Measurements from ENCODE around the gene ZNF236. TPM values are rescaled to one million over a fixed set of nuclear protein-coding genes. Genes with fewer than 3 reads are reported as not detected.
"Not testable (repeated sequence)": the region's sequence is repeated elsewhere in the genome, so short reads cannot be mapped to it uniquely, and the experiment has no call there.

The ZNF236 gene
- total and polyA plus RNA-seq, 5 experiments from 2014 or later, result 4.6 to 25.6 (median 8.4) TPM

DNA sequence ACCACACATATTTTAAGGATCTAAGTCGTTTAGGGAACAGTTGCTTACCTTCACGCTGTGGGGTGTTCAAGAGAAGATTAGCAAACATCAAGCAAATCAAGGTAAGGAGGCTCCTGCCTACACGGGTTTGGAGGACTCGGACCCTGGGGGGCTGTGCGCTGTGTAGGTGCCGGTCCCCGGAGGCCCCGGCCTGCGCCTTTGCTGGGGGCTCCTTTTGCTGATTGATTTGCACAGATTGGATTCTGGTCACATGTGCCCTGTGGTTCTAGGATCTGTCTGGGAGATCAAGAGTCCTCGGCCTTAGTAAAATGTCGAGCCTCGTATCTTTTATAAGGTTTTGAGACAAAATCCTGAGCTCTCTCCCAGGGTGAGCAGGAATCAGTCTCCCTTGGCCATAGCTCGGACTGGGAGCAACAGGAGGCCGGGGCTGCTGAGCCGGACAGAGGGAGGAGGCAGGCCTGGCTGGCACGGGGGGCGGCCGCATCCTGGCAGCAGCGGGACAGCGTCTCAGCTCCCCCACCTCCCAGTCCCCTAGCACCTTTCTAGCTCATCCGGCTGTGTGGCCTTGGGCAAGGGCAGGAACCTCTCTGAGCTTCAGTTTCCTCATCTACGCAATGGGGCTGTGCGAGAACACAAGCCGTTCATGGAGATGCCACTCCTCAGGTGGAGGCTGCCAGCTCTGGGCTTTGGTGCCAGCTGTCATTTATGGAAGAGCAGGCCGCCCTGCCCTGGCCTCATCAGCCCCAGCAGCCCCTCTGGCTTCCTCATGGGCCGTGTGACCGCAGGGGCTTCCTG, 163.0 kb downstream of the ZNF236 start:
- H3K4me3 Mint-ChIP-seq, result no peak overlapping the region
- POLR2A ChIA-PET, result no interaction called here
- ATAC-seq (no peak), DNase-seq (no peak)
- H3K36me3 Mint-ChIP-seq, result no peaks in the 10 kb centered on the region
- H3K27ac Mint-ChIP-seq, result no peak overlapping the region
- no peaks in the 10 kb centered on the region for H3K9me3 Mint-ChIP-seq
- H3K27me3 Mint-ChIP-seq, result no peaks in the 10 kb centered on the region
- H3K4me1 Mint-ChIP-seq, result peaks cover 6 to 15% (median 9%) of the 10 kb centered on the region in 4 donors

DNA sequence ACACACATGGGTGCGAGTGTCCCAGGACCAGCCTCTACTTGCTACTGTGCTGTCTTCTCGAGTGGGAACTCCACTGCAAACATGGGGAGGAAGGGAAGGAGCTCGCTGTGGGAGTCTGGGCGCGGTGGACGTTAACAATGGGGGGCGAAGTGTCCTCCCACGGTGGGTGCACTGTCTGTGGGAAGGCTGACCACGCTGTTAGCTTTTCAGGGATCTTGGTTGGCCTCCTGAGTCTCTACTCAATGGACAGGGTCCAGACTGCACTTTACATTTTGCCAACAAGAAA, 163.5 kb downstream of the ZNF236 start:
- DNase-seq (no peak), ATAC-seq (no peak)
- Mint-ChIP-seq H3K27me3 (no peaks in the 10 kb centered on the region), H3K27ac (no peak overlapping the region), H3K36me3 (no peaks in the 10 kb centered on the region), H3K9me3 (no peaks in the 10 kb centered on the region), H3K4me3 (no peak overlapping the region), H3K4me1 (peaks cover 6 to 14% (median 9%) of the 10 kb centered on the region in 4 donors)
- POLR2A ChIA-PET, result no interaction called here

DNA sequence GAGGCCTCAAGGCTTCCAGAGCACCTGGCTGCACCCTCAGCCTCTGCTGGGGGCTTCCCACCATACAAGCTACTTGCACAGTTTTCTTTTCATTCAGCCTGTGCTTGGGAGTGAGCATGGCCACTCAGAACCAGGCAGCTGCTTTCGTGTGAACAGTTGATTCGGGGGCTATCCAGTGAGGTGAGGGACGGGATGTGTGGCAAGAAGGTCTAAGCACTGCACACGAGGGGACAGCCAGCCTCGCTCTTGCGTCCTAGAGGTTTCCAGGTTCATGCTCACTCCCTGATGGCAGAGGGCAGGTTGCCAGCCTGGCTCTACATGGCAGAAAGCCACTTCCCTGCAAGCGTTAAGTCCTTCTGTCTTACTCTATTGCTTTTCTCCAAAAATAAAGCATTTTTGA, 164.0 kb downstream of the ZNF236 start:
- no peak for ATAC-seq
- peaks cover 8 to 10% (median 9%) of the 10 kb centered on the region in 4 donors for H3K4me1 Mint-ChIP-seq
- H3K9me3 Mint-ChIP-seq, result no peaks in the 10 kb centered on the region
- no peaks in the 10 kb centered on the region for H3K36me3 Mint-ChIP-seq
- POLR2A ChIA-PET, result no interaction called here
- no peak overlapping the region for H3K4me3 Mint-ChIP-seq
- no peak for DNase-seq
- no peak overlapping the region for H3K27ac Mint-ChIP-seq
- H3K27me3 Mint-ChIP-seq, result no peaks in the 10 kb centered on the region

DNA sequence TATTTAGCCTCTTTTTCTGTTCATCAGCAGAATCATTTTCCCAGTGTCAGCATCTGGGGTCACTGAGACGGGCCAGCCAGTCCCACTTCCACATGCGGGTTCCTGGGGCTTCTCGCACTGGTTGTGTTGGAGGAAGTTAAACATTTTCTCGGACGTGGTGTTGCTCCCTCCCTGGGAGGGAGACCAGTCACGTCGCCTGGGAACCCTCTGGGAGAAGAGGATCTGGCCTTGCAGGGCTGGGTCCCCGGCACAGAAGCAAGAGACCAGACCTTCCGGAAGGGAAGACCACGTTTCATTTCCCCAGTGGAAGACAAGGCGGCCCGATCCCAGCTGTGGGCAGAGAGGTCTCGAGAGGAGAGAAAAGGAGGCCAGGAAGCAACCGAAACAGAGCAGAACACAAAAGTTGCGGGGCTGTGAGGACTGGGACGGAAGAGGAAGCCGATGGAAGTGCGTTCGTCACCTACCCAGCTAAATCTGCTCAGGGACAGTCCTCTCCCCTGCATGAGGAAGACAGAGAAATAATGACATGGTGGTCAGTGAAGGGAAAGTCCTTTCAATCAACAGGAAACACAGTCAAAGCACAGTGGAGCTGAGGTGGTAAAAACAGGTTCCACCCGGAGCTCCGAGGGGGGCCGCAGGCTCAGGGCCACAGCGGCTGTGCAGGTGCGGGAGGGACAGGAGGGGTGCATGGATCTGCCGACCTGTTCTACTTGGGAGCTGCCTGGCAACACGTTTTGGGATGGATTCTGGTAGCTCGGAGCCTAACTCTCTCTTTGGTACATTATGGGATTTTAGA, 165.9 kb downstream of the ZNF236 start:
- Mint-ChIP-seq H3K27me3 (no peaks in the 10 kb centered on the region), H3K4me3 (no peak overlapping the region), H3K27ac (peak overlapping the region in 1 of 10 donors; percentile 21), H3K9me3 (no peaks in the 10 kb centered on the region), H3K36me3 (no peaks in the 10 kb centered on the region), H3K4me1 (peaks cover 3 to 6% (median 4%) of the 10 kb centered on the region in 4 donors)
- DNase-seq (no peak), ATAC-seq (no peak)
- POLR2A ChIA-PET, result no interaction called here

DNA sequence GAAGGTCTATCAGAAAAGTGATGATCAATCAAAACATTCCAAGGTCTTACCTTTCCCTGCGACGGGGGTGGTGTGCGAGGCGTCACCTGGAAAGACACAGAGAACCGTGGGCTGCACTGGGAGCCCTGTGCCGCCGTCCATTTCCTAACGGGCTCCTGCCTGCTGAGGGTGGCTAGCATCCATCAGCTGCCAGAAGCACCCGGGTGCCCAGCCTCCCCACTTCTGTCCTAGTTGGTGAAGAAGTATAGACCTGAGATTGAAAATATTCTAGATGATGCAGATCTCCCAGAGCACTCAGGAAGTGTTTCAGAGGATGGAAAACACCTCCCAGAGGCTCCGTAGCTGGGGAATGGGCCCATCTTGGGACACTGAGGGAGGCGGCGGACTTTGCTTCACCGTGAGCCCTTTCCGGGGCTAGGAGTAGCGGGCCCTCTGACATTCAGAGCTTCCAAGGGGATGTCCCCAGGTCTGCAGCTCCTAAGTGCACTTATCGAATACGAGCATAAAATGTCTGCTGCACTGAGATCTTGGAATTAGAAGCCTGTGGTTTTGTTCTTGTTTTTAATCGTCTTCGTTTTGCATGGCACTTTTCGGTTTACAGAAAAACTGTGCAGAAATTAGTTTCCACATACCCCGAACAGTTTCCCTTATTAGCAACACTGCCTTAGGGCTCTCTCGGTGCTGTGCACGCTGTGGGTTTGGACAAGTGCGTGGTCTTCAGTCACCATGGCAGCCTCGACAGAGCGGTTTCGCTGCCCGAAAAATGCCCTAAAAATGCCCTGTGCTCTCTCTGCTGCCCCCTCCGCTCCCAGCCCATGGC, 166.7 kb downstream of the ZNF236 start:
- POLR2A ChIA-PET, result no interaction called here
- no peak overlapping the region for H3K4me3 Mint-ChIP-seq
- H3K27ac Mint-ChIP-seq, result no peak overlapping the region
- no peaks in the 10 kb centered on the region for H3K9me3 Mint-ChIP-seq
- ATAC-seq, result no peak
- no peaks in the 10 kb centered on the region for H3K36me3 Mint-ChIP-seq
- H3K4me1 Mint-ChIP-seq, result peaks cover 0 to 3% (median 0%) of the 10 kb centered on the region in 4 donors
- H3K27me3 Mint-ChIP-seq, result peaks cover 0 to 1% (median 0%) of the 10 kb centered on the region in 5 donors
- no peak for DNase-seq

DNA sequence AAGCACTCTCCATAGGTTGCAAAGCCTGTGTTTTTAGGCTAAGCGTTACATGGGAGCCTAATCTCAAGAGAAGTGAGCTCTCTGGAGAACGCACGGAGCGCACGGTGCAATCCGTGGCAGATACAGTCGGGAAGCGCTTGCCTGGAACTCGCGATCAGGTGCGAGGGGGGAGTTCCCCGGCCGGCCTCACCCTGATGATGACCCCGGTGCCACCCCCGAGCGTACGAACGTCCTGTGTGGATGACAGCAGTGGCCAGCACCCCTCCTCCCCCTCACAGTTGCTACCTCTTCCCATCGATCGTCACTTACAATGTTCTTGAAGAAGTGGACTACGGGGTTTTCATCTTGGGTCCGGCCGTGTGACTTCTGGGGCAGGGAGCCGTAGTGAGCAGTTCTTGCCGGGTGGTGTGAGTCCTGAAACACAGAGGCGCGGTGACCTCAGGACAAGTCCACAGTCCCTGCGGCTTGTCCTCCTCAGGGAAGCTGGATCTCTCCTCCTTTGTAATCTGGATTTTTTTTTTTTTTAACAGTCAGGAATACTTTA, 167.4 kb downstream of the ZNF236 start:
- Mint-ChIP-seq H3K4me1 (peaks cover 0 to 3% (median 0%) of the 10 kb centered on the region in 4 donors), H3K27ac (peak overlapping the region in 1 of 10 donors; percentile 23), H3K27me3 (peaks cover 0 to 1% (median 0%) of the 10 kb centered on the region in 5 donors), H3K36me3 (no peaks in the 10 kb centered on the region), H3K4me3 (no peak overlapping the region), H3K9me3 (no peaks in the 10 kb centered on the region)
- DNase-seq (no peak), ATAC-seq (no peak)
- POLR2A ChIA-PET, result no interaction called here

DNA sequence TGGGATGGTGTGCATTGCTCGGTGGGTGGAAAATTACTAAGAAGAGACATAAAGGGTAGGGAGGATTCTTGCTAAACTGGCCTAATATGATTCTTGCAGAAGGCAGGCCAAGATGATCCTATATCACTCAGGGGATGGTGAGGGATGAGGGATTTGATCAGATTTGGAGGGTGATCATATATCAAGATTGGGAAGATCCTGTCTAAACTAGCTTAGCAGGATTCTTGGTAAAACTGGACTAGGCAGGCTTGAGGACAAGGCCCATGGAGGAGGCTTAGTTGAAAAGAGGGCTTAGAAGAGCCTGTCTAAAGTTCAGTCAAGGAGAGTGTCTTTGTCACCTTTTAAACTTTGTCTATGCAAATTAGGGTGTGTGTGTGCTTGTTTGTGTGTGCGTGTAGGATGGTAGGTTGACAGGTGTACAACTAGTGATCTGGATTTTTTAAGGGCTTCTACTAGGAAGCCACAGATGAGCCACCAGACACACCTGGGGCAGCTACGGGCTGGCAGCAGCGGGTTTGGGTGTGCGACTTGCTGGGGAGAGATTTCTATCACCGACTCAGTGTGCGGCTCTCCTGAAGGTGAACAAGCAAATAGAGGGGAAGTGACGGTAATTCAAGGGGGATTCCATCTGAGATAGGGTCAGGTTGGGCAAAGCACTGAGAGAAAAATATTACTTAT, 168.1 kb downstream of the ZNF236 start:
- H3K4me1 Mint-ChIP-seq, H3K27me3 Mint-ChIP-seq, DNase-seq, H3K9me3 Mint-ChIP-seq, H3K4me3 Mint-ChIP-seq, ATAC-seq, H3K36me3 Mint-ChIP-seq, POLR2A ChIA-PET: not testable (repeated sequence)
- peak overlapping the region in 2 of 10 donors; percentile 23 to 54 for H3K27ac Mint-ChIP-seq

DNA sequence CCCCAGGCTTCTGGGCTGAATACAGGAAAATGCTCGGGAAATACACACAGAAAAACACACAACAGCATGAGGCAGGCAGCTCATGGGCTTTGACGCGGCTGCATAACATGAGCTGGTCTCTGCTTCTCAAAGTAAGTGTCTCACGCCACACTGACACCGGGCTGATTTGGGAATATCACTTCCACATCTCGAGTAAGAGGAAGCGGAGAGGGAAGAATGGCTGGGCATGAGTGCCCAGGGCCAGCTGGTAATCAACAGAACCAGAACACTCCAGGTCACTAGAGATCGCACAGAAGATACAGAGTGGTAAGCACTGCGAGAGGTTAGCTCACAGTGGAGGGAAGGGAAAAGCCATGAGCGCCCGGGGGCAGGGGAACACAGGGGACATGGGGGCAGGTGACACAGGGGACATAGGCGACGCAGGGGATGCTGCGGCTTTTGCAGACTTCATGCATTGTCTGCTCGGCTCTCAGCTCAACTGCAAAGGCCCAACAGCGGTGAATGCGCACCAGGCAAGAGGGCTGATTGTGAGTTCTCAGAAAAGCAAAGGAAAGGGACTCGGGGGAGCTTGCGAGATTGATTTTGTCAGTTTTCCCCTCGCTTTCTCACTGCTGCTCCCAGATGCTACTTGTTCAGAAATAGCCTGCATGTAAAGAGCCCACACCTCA, 168.8 kb downstream of the ZNF236 start:
- H3K27ac Mint-ChIP-seq, result peak overlapping the region in 3 of 10 donors; percentile 23 to 45 (median 26)
- DNase-seq (no peak), ATAC-seq (no peak)
- no peaks in the 10 kb centered on the region for H3K9me3 Mint-ChIP-seq
- no peaks in the 10 kb centered on the region for H3K36me3 Mint-ChIP-seq
- peaks cover 0 to 3% (median 0%) of the 10 kb centered on the region in 4 donors for H3K4me1 Mint-ChIP-seq
- no peak overlapping the region for H3K4me3 Mint-ChIP-seq
- POLR2A ChIA-PET, result no interaction called here
- peaks cover 0 to 1% (median 0%) of the 10 kb centered on the region in 5 donors for H3K27me3 Mint-ChIP-seq

DNA sequence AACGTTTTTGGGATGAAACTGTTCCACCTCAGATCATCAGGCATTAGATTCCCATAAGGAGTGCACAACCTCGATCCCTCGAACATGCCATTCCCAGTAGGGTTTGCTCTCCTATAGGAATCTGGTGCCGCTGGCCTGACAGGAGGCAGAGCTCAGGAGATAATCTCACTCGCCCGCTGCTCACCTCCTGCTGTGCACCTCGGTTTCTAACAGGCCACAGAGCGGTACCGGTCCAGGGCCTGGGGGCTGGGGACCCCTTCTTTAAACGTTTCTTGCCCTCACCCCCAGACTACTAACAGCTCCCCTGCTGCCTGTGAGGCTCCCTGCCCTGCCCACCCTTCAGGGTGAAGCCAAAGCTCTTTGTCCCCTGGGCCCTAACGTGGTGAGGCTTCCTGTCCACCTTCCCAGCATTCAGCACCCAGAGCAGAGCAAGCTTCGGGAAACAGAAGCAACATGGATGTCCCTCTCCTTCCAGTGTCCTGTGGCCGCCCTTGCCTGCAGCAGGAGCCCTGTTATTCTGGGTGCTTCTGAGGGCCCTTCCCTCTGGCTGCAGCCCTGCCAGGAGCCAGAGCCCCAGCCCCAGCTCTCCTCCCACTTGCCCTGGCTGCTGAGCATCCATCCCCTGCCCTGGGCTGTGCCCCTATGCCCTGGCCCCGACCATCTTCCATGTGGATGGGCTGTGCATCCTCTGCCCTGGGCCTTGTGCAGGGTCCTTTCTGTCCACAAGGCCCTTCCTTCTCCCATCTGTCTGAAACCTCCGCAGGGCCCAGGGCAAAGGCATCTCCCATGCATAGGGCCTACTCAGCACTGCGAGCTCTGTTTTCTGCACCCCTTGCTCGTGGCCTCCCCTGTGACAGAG, 170.1 kb downstream of the ZNF236 start:
- Mint-ChIP-seq H3K27me3 (peaks cover 0 to 1% (median 0%) of the 10 kb centered on the region in 5 donors), H3K36me3 (no peaks in the 10 kb centered on the region), H3K4me3 (no peak overlapping the region), H3K9me3 (no peaks in the 10 kb centered on the region), H3K27ac (peak overlapping the region in 1 of 10 donors; percentile 46), H3K4me1 (peaks cover 0 to 3% (median 0%) of the 10 kb centered on the region in 4 donors)
- POLR2A ChIA-PET, result interaction anchor here (0.6 to 0.7 kb wide), 2 partner anchors 11 kb away, joined by 3 to 4 read pairs; no protein-coding TSS in a partner anchor
- DNase-seq (no peak), ATAC-seq (no peak)

DNA sequence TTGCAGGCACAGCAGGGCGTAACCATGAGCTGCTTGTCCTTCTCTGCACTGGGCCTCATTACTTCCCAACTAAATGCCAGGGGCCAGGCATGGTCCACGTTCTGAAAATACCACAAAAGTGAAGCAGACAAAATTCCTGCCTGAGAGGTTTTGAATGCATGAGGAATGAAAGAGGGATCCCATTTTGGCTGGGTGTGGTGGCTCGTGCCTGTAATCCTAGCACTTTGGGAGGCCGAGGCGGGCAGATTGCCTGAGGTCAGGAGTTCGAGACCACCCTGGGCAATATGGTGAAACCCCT, 170.7 kb downstream of the ZNF236 start:
- POLR2A ChIA-PET, result interaction anchor here (0.6 to 0.7 kb wide), 2 partner anchors 11 kb away, joined by 3 to 4 read pairs; no protein-coding TSS in a partner anchor
- H3K9me3 Mint-ChIP-seq, result no peaks in the 10 kb centered on the region
- no peak for ATAC-seq
- H3K4me1 Mint-ChIP-seq, result peaks cover 0 to 3% (median 0%) of the 10 kb centered on the region in 4 donors
- H3K27ac Mint-ChIP-seq, result peak overlapping the region in 1 of 10 donors; percentile 46
- H3K4me3 Mint-ChIP-seq, result no peak overlapping the region
- no peak for DNase-seq
- H3K27me3 Mint-ChIP-seq, result peaks cover 0 to 1% (median 0%) of the 10 kb centered on the region in 5 donors
- no peaks in the 10 kb centered on the region for H3K36me3 Mint-ChIP-seq

DNA sequence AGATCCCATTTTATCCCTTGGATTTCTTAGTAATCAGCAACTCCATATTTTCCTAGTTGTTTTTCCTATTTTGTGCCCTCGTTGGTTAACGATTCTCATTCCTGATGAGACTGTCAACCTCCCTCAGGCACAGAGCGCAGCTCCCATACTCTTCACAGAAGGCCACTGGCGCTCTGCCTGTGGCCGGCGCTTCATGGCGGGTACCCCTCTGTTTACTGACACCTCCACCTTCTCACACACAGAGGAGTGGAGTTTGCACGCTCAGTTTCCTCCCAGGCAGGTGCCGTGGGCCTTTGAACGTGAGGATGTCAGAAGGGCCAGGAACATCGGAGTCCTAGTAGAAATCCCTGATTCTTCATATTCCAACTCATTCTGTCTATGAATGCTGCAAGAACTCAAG, 171.2 kb downstream of the ZNF236 start:
- Mint-ChIP-seq H3K4me1 (peaks cover 0 to 1% (median 0%) of the 10 kb centered on the region in 4 donors), H3K9me3 (no peaks in the 10 kb centered on the region), H3K36me3 (no peaks in the 10 kb centered on the region), H3K27ac (peak overlapping the region in 2 of 10 donors; percentile 29 to 68), H3K27me3 (peaks cover 0 to 1% (median 0%) of the 10 kb centered on the region in 5 donors), H3K4me3 (no peak overlapping the region)
- no peak for DNase-seq
- ATAC-seq, result no peak
- POLR2A ChIA-PET, result interaction anchor here (0.6 to 0.7 kb wide), 2 partner anchors 10 to 12 kb away, joined by 3 to 4 read pairs; no protein-coding TSS in a partner anchor

Measured in naive thymus-derived CD8-positive, alpha-beta T cell (primary cell).